AG04450 (cell line): ENCODE results near the gene SATB2. TPM values are rescaled to one million over a fixed set of nuclear protein-coding genes. Genes with fewer than 3 reads are reported as not detected.

Source experiments
- CTCF ChIA-PET: fragments of 300-600, 350-600 bp; formaldehyde crosslinking; extraction: SDS; loops from one replicate; lab custom pipeline; 2022; ENCODE audit warnings: antibody characterized with exemption, inconsistent platforms; lab: Charles Lee
- POLR2A ChIA-PET: fragments of 350-600 bp; formaldehyde crosslinking; extraction: SDS; loops from one replicate; lab custom pipeline; 2021; ENCODE audit warnings: antibody characterized with exemption, inconsistent platforms; lab: Yijun Ruan, JAX
- DNase-seq: peaks from one replicate; pipeline ENCODE4 v3.0.0-alpha.2; 2011; ENCODE audit warnings: low read depth, low spot score
- H3K27ac ChIP-seq: one replicate; pipeline ENCODE4 v1.5.1; 2012; ENCODE audit warnings: low read depth, low read length, control low read depth
- H3K27me3 ChIP-seq: one replicate; pipeline ENCODE4 v1.6.0; 2012; ENCODE audit warnings: low read length; ENCODE audit not compliant: control insufficient read depth, insufficient read depth
- H3K4me3 ChIP-seq: 2 replicates; pipeline ENCODE4 v1.5.1; 2011; ENCODE audit warnings: mild to moderate bottlenecking, low read depth, low read length, control low read depth
- H3K9me3 ChIP-seq: 2 replicates; pipeline ENCODE4 v1.5.1; 2012; ENCODE audit warnings: low read length; ENCODE audit not compliant: control insufficient read depth, insufficient read depth
- CTCF ChIP-seq: IDR thresholded peaks from 2 replicates; pipeline ENCODE4 v1.5.1; 2011; ENCODE audit warnings: low read depth, low read length, control low read depth, inconsistent platforms
- polyA plus RNA-seq: library from polyadenylated mRNA; depleted of rRNA; stranded (reverse); fragments of >200 nt; gene quantifications from 2 replicates; pipeline ENCODE4 v1.2.3, GENCODE V29; 2011

The SATB2 gene
- polyA plus RNA-seq, 1 experiment = 5.0 TPM

GRCh38 chr2:199325881-199326280 is 131.9 kb downstream of the SATB2 start:
- POLR2A ChIA-PET = no interaction called here
- CTCF ChIA-PET = no interaction called here
- no peak for DNase-seq

GRCh38 chr2:199322151-199322550 is 135.6 kb downstream of the SATB2 start:
- no peak overlapping the region for H3K4me3 ChIP-seq
- CTCF ChIA-PET = interaction anchor here (1.7 kb wide), 1 partner anchor 167 kb away, joined by 6 read pairs; no protein-coding TSS in a partner anchor
- H3K27me3 ChIP-seq = no peaks in the 10 kb centered on the region
- POLR2A ChIA-PET = no interaction called here
- H3K27ac ChIP-seq = no peak overlapping the region
- H3K9me3 ChIP-seq = no peaks in the 10 kb centered on the region
- TF ChIP-seq CTCF = no peak
- DNase-seq = no peak

More at GRCh38 chr2:199325881-199326280, 131.9 kb downstream of the SATB2 start:
- TF ChIP-seq CTCF = no peak
- H3K27me3 ChIP-seq = no peaks in the 10 kb centered on the region
- no peak overlapping the region for H3K27ac ChIP-seq
- H3K4me3 ChIP-seq = no peak overlapping the region
- H3K9me3 ChIP-seq = no peaks in the 10 kb centered on the region

GRCh38 chr2:199317646-199318045 is 140.1 kb downstream of the SATB2 start:
- no peak for TF ChIP-seq CTCF
- H3K27ac ChIP-seq = no peak overlapping the region
- DNase-seq = no peak
- H3K9me3 ChIP-seq = no peaks in the 10 kb centered on the region
- CTCF ChIA-PET = no interaction called here
- POLR2A ChIA-PET = no interaction called here
- H3K27me3 ChIP-seq = no peaks in the 10 kb centered on the region
- no peak overlapping the region for H3K4me3 ChIP-seq

- Histone ChIP-seq H3K4me3 (no peak overlapping the region), H3K27ac (no peak overlapping the region), H3K27me3 (no peaks in the 10 kb centered on the region), H3K9me3 (no peaks in the 10 kb centered on the region)
- POLR2A ChIA-PET = no interaction called here
- no peak for DNase-seq
- TF ChIP-seq CTCF = no peak
- CTCF ChIA-PET = no interaction called here
Observed at GRCh38 chr2:199316851-199317250, 140.9 kb downstream of the SATB2 start.

GRCh38 chr2:199315299-199316179 is 142.2 kb downstream of the SATB2 start:
- Histone ChIP-seq H3K27ac (no peak overlapping the region), H3K4me3 (no peak overlapping the region), H3K9me3 (no peaks in the 10 kb centered on the region), H3K27me3 (no peaks in the 10 kb centered on the region)
- no peak for DNase-seq
- CTCF ChIA-PET = no interaction called here
- POLR2A ChIA-PET = no interaction called here
- no peak for TF ChIP-seq CTCF
